Panc1 (cell line): ENCODE measurements around the gene NOTCH4. TPM values are rescaled to one million over a fixed set of nuclear protein-coding genes. Genes with fewer than 3 reads are reported as not detected.

Experiments used
- ATAC-seq: fragments of 200-7000 bp; cut with Tn5 transposase; 2 replicates; pipeline ENCODE4 v1.9.1; 2020; ENCODE audit warnings: mild to moderate bottlenecking, moderate library complexity
- BruUV-seq: library from RNA; stranded (reverse); fragments of 400-500 nt; replicated peaks from 2 replicates; lab custom pipeline; 2021; lab: Mats Ljungman, UMichigan
- CTCF ChIA-PET: fragments of 300-600 bp; sonication (Branson Sonifier 250); formaldehyde crosslinking; loops from one replicate; lab custom pipeline; 2022; ENCODE audit warnings: antibody characterized with exemption; lab: Charles Lee
- POLR2A ChIA-PET: fragments of 300-600 bp; sonication (Branson Sonifier 250); formaldehyde crosslinking; loops from one replicate; lab custom pipeline; 2022; ENCODE audit warnings: antibody characterized with exemption; lab: Charles Lee
- DNase-seq: peaks from one replicate; pipeline ENCODE4 v3.0.0-alpha.2; 2010; ENCODE audit warnings: low read depth, low spot score
- H3K27ac ChIP-seq: 2 replicates; pipeline ENCODE4 v1.5.1; 2011; ENCODE audit warnings: mild to moderate bottlenecking, low read length, inconsistent platforms
- H3K27me3 ChIP-seq: fragments of 200-500 bp; sonication (Bioruptor generic); 2 replicates; pipeline ENCODE4 v1.6.0; 2014; ENCODE audit warnings: low read length, inconsistent platforms; ENCODE audit not compliant: control insufficient read depth, insufficient read depth
- H3K36me3 ChIP-seq: fragments of 200-500 bp; sonication (Bioruptor generic); 2 replicates; pipeline ENCODE4 v1.5.1; 2014; ENCODE audit warnings: inconsistent platforms, mild to moderate bottlenecking, low read length, moderate library complexity; ENCODE audit not compliant: control insufficient read depth, insufficient read depth
- H3K4me1 ChIP-seq: 2 replicates; pipeline ENCODE4 v1.5.1; 2011; ENCODE audit warnings: inconsistent platforms, mild to moderate bottlenecking, low read length, moderate library complexity; ENCODE audit not compliant: control insufficient read depth, insufficient read depth
- H3K4me3 ChIP-seq, 2 experiments: 2 replicates each; pipeline ENCODE4 v1.5.1; 2011 to 2012; ENCODE audit warnings: low read depth in 2 of 2, low read length in 2 of 2, mild to moderate bottlenecking in 2 of 2, inconsistent platforms in 1 of 2, moderate library complexity in 1 of 2
- H3K9me3 ChIP-seq: fragments of 200-500 bp; sonication (Bioruptor generic); 2 replicates; pipeline ENCODE4 v1.5.1; 2014; ENCODE audit warnings: low read depth, mild to moderate bottlenecking, inconsistent platforms, low read length, moderate library complexity; ENCODE audit not compliant: control insufficient read depth, insufficient read depth
- CTCF ChIP-seq: fragments of 450-650 bp; IDR thresholded peaks from 2 replicates; pipeline ENCODE4 v1.5.1; 2017; ENCODE audit warnings: mild to moderate bottlenecking
- POLR2AphosphoS5 ChIP-seq: IDR thresholded peaks from 2 replicates; pipeline ENCODE4 v1.6.1; 2012; ENCODE audit warnings: mild to moderate bottlenecking, low read depth, low read length, moderate library complexity
- REST ChIP-seq, 2 experiments: IDR thresholded peaks; 2 replicates each; pipeline ENCODE4 v1.6.1; 2011 to 2012; ENCODE audit warnings: low read depth in 2 of 2, control low read depth in 1 of 2, low read length in 1 of 2, mild to moderate bottlenecking in 1 of 2, moderate library complexity in 1 of 2; ENCODE audit not compliant: insufficient read depth in 1 of 2
- SIN3A ChIP-seq: IDR thresholded peaks from 2 replicates; pipeline ENCODE4 v1.6.1; 2012; ENCODE audit warnings: low read depth, mild to moderate bottlenecking, low read length, moderate library complexity, borderline replicate concordance; ENCODE audit not compliant: insufficient read depth
- TCF7L2 ChIP-seq: IDR thresholded peaks from 2 replicates; pipeline ENCODE4 v1.6.1; 2011; ENCODE audit warnings: mild to moderate bottlenecking, low read depth, low read length, inconsistent platforms
- in situ Hi-C: cut with HindIII; loops from 2 replicates; pipeline ENCODE4 v1.10.0; 2016; ENCODE audit warnings: low sequenced_read_pairs, low pct_unique_long_range_greater_than_20kb
- intact Hi-C: fragments of 100-400 bp; cut with micrococcal nuclease; formaldehyde crosslinking; loops from one replicate; pipeline ENCODE4 v1.10.0; 2022; ENCODE audit not compliant: unreplicated experiment
- total RNA-seq: library from RNA; stranded (reverse); gene quantifications from one replicate; pipeline ENCODE4 v1.2.1, GENCODE V29; 2021; ENCODE audit not compliant: unreplicated experiment

NOTCH4 gene
- total RNA-seq, 1 experiment from 2014 or later: 2.0 TPM

- no peaks in the 10 kb centered on the region for H3K9me3 ChIP-seq
- H3K27ac ChIP-seq: peak overlapping the region; percentile 98
- H3K27me3 ChIP-seq: no peaks in the 10 kb centered on the region
- H3K36me3 ChIP-seq: no peaks in the 10 kb centered on the region
- ChIA-PET CTCF (interaction anchor here (0.6 to 1.9 kb wide), 3 partner anchors 8 to 531 kb away, joined by 3 to 10 read pairs (median 3); no protein-coding TSS in a partner anchor), POLR2A (interaction anchor here (0.5 to 0.6 kb wide), 2 partner anchors 15 to 32 kb away, joined by 3 read pairs; no protein-coding TSS in a partner anchor)
- in situ Hi-C loops: no loop called here
- no peak for TF ChIP-seq REST (IDR thresholded peaks at IDR 0.05; ENCODE audit: insufficient read depth in 1 of 2, low read depth in 2 of 2, low read length in 1 of 2)
- peak; percentile 72 for TF ChIP-seq POLR2AphosphoS5
- TF ChIP-seq CTCF: peak; percentile 83
- TF ChIP-seq TCF7L2: peak; percentile 91
- no peak for TF ChIP-seq SIN3A
- peak; percentile 99 for ATAC-seq
- peak; percentile 63 for DNase-seq
- intact Hi-C loops: no loop called here
- peak overlapping the region; percentile 47 to 61 for H3K4me3 ChIP-seq
- H3K4me1 ChIP-seq: peaks cover 8% of the 10 kb centered on the region
- BruUV-seq: TSS peak; percentile 76
Measured at GRCh38 chr6:32255199-32256153, 31.6 kb upstream of the NOTCH4 start.

GRCh38 chr6:32254761-32255198 is 30.9 kb upstream of the NOTCH4 start:
- Histone ChIP-seq H3K4me1 (peaks cover 8% of the 10 kb centered on the region), H3K4me3 (peak overlapping the region; percentile 47 to 61), H3K27ac (peak overlapping the region; percentile 98), H3K36me3 (no peaks in the 10 kb centered on the region), H3K9me3 (no peaks in the 10 kb centered on the region), H3K27me3 (no peaks in the 10 kb centered on the region)
- TF ChIP-seq POLR2AphosphoS5 (no peak), REST (IDR thresholded peaks at IDR 0.05; ENCODE audit: insufficient read depth in 1 of 2, low read depth in 2 of 2, low read length in 1 of 2) (no peak), TCF7L2 (no peak), SIN3A (no peak), CTCF (no peak)
- ChIA-PET POLR2A (interaction anchor here (0.6 kb wide), 1 partner anchor 15 kb away, joined by 3 read pairs; no protein-coding TSS in a partner anchor), CTCF (interaction anchor here (0.6 to 1.9 kb wide), 5 partner anchors 9 to 601 kb away, joined by 3 to 11 read pairs (median 4); no protein-coding TSS in a partner anchor)
- in situ Hi-C loops (no loop called here), intact Hi-C loops (no loop called here)
- BruUV-seq: no TSS peak
- DNase-seq: no peak
- ATAC-seq: peak; percentile 68
